NOMO-1 treated with DMSO at 0.1 percent for 48 hours (cell line): Measurements from ENCODE around the gene FOXN4.
"Not testable (repeated sequence)": the region's sequence is repeated elsewhere in the genome, so short reads cannot be mapped to it uniquely, and the experiment has no call there.

ENCODE experiments used
- DNase-seq: peaks from one replicate; lab custom pipeline; 2025; ENCODE audit not compliant: unreplicated experiment; lab: John Stamatoyannopoulos, UW

FOXN4 gene

GRCh38 chr12:109308534-109309380, at the start of gene FOXN4:
Gene FOXN4 (minus strand): TSS chr12:109309284. CDS start chr12:109308321, 963 bp downstream.
- DNase-seq, result no peak

- DNase-seq, result peak; percentile 30
These were observed 49.2 kb upstream of the FOXN4 start for GRCh38 chr12:109358154-109358869.

- no peak for DNase-seq
These were observed 47.9 kb upstream of the FOXN4 start for GRCh38 chr12:109357032-109357431.

GRCh38 chr12:109356577-109356976, 47.5 kb upstream of the FOXN4 start:
- no peak for DNase-seq

- no peak for DNase-seq
These were observed 43.1 kb upstream of the FOXN4 start for GRCh38 chr12:109352184-109352583.

- DNase-seq, result no peak
These were observed 38.5 kb upstream of the FOXN4 start, which contains the start of gene MYO1H for GRCh38 chr12:109347589-109347988. Gene MYO1H (plus strand): TSS chr12:109347900. CDS start chr12:109347961, 61 bp downstream.

- no peak for DNase-seq
These were observed 37.8 kb upstream of the FOXN4 start for GRCh38 chr12:109346920-109347319.

GRCh38 chr12:109345428-109345827, 36.3 kb upstream of the FOXN4 start:
- DNase-seq, result no peak

GRCh38 chr12:109343677-109344076, 34.6 kb upstream of the FOXN4 start:
- DNase-seq, result no peak

GRCh38 chr12:109336593-109336992, 27.5 kb upstream of the FOXN4 start:
- no peak for DNase-seq

- no peak for DNase-seq
These were observed 25.8 kb upstream of the FOXN4 start for GRCh38 chr12:109334887-109335286.

GRCh38 chr12:109331301-109331952, 22.3 kb upstream of the FOXN4 start:
- no peak for DNase-seq

- DNase-seq, result no peak
These were observed 21.5 kb upstream of the FOXN4 start for GRCh38 chr12:109330282-109331230.

GRCh38 chr12:109329686-109330085, 20.6 kb upstream of the FOXN4 start:
- no peak for DNase-seq

- DNase-seq, result no peak
These were observed 19.9 kb upstream of the FOXN4 start for GRCh38 chr12:109329003-109329402.

- not testable (repeated sequence) for DNase-seq
These were observed 12.2 kb upstream of the FOXN4 start for GRCh38 chr12:109321294-109321693.

- no peak for DNase-seq
These were observed 1.4 kb upstream of the FOXN4 start for GRCh38 chr12:109310247-109311125.

GRCh38 chr12:109309381-109310246, 530 bp upstream of the FOXN4 start:
- no peak for DNase-seq

GRCh38 chr12:109307051-109307450, 2.0 kb downstream of the FOXN4 start:
- no peak for DNase-seq
